Liver (tissue), 9 donors: Measurements from ENCODE around the gene CDH18. TPM values are rescaled to one million over a fixed set of nuclear protein-coding genes. Genes with fewer than 3 reads are reported as not detected.

Experiments
- DNase-seq: peaks from one replicate; pipeline ENCODE4 v3.0.0-alpha.2; 2017; ENCODE audit warnings: low spot score
- H3K27ac ChIP-seq, 2 donors: one replicate each; pipeline ENCODE4 v1.7.0; 2013; ENCODE audit warnings: inconsistent platforms in 2 of 2, low read length in 2 of 2, control low read depth in 1 of 2, low read depth in 1 of 2, mild to moderate bottlenecking in 1 of 2
- H3K27me3 ChIP-seq, 4 donors: one replicate each; pipeline versions ENCODE4 v1.6.1 to v1.7.0; 2013; ENCODE audit warnings: low read length in 3 of 4, inconsistent platforms in 1 of 4, mild to moderate bottlenecking in 1 of 4, moderate library complexity in 1 of 4; ENCODE audit not compliant: control insufficient read depth in 4 of 4, insufficient read depth in 4 of 4
- H3K36me3 ChIP-seq, 4 donors: one replicate each; pipeline versions ENCODE4 v1.6.1 to v1.7.0; 2013; ENCODE audit warnings: low read length in 3 of 4, mild to moderate bottlenecking in 3 of 4, low read depth in 1 of 4, moderate library complexity in 1 of 4; ENCODE audit not compliant: control insufficient read depth in 4 of 4, insufficient read depth in 3 of 4
- H3K4me1 ChIP-seq, 4 donors: one replicate each; pipeline versions ENCODE4 v1.6.1 to v1.7.0; 2013; ENCODE audit warnings: low read length in 3 of 4, mild to moderate bottlenecking in 3 of 4, moderate library complexity in 1 of 4; ENCODE audit not compliant: control insufficient read depth in 4 of 4, insufficient read depth in 4 of 4
- H3K4me3 ChIP-seq, 3 donors: one replicate each; pipeline versions ENCODE4 v1.6.1 to v1.7.0; 2013; ENCODE audit warnings: low read length in 3 of 3, control low read depth in 1 of 3, low read depth in 1 of 3, mild to moderate bottlenecking in 1 of 3
- H3K9ac ChIP-seq, 2 donors: one replicate each; pipeline ENCODE4 v1.7.0; 2013; ENCODE audit warnings: low read length in 2 of 2, mild to moderate bottlenecking in 2 of 2, moderate library complexity in 2 of 2, control low read depth in 1 of 2, low read depth in 1 of 2
- H3K9me3 ChIP-seq, 4 donors: one replicate each; pipeline versions ENCODE4 v1.6.1 to v1.7.0; 2013; ENCODE audit warnings: low read length in 3 of 4; ENCODE audit not compliant: control insufficient read depth in 4 of 4
- CTCF ChIP-seq: fragments of 150-350 bp; IDR thresholded peaks from 2 replicates; pipeline ENCODE4 v1.5.1; 2017; ENCODE audit warnings: improper control_type of control experiment, low read depth, low read length; ENCODE audit not compliant: missing input control
- EGR1 ChIP-seq, 2 donors: IDR thresholded peaks; 2 replicates each; pipeline ENCODE4 v1.6.1; 2016 to 2018; ENCODE audit warnings: antibody characterized with exemption in 2 of 2, low read depth in 2 of 2
- FOXA1 ChIP-seq: IDR thresholded peaks from 2 replicates; pipeline ENCODE4 v1.6.1; 2016; ENCODE audit warnings: antibody characterized with exemption
- FOXA2 ChIP-seq: IDR thresholded peaks from 2 replicates; pipeline ENCODE4 v1.6.1; 2016; ENCODE audit warnings: antibody characterized with exemption
- GABPA ChIP-seq, 2 donors: IDR thresholded peaks in 1 of 2; conservative IDR thresholded peaks in 1 of 2; 2 replicates each; pipeline ENCODE4 v1.6.1; 2016; ENCODE audit warnings: antibody characterized with exemption in 2 of 2, mild to moderate bottlenecking in 1 of 2, moderate library complexity in 1 of 2
- HNF4A ChIP-seq, 2 donors: conservative IDR thresholded peaks; 2 replicates each; pipeline ENCODE4 v1.6.1; 2016; ENCODE audit warnings: antibody characterized with exemption in 2 of 2, mild to moderate bottlenecking in 2 of 2
- HNF4G ChIP-seq: IDR thresholded peaks from 2 replicates; pipeline ENCODE4 v1.6.1; 2016; ENCODE audit warnings: antibody characterized with exemption
- JUND ChIP-seq, 2 donors: IDR thresholded peaks; 2 replicates each; pipeline ENCODE4 v1.6.1; 2016; ENCODE audit warnings: antibody characterized with exemption in 2 of 2
- NR2F2 ChIP-seq: IDR thresholded peaks from 2 replicates; pipeline ENCODE4 v1.6.1; 2016; ENCODE audit warnings: antibody characterized with exemption
- RAD21 ChIP-seq, 2 donors: IDR thresholded peaks; 2 replicates each; pipeline ENCODE4 v1.6.1; 2016; ENCODE audit warnings: antibody characterized with exemption in 2 of 2, mild to moderate bottlenecking in 2 of 2
- RXRA ChIP-seq, 2 donors: IDR thresholded peaks; 2 replicates each; pipeline ENCODE4 v1.6.1; 2017 to 2018; ENCODE audit warnings: antibody characterized with exemption in 2 of 2, mild to moderate bottlenecking in 1 of 2
- SP1 ChIP-seq: IDR thresholded peaks from 2 replicates; pipeline ENCODE4 v1.6.1; 2018; ENCODE audit warnings: antibody characterized with exemption, mild to moderate bottlenecking
- TAF1 ChIP-seq: conservative IDR thresholded peaks from 2 replicates; pipeline ENCODE4 v1.6.1; 2016; ENCODE audit warnings: antibody characterized with exemption, mild to moderate bottlenecking
- YY1 ChIP-seq: IDR thresholded peaks from 2 replicates; pipeline ENCODE4 v1.6.1; 2016; ENCODE audit warnings: antibody characterized with exemption, mild to moderate bottlenecking
- ZBTB33 ChIP-seq: IDR thresholded peaks from 2 replicates; pipeline ENCODE4 v1.6.1; 2016; ENCODE audit warnings: antibody characterized with exemption
- WGBS: extraction: QIAGEN DNeasy Blood & Tissue Kit; methylation state at CpG from one replicate; pipeline ENCODE4 v1.1.7; 2013; 5-methylcytosine and 5-hydroxymethylcytosine counted together
- polyA plus RNA-seq, 2 donors: library from polyadenylated mRNA; stranded (reverse) in 1 of 2; unstranded in 1 of 2; fragments of 200-250 nt in 1 of 2; fragments of >200 nt in 1 of 2; fragmentation: Nextera tagmentation in 1 of 2; extraction: Ambion mirVana in 1 of 2; gene quantifications; one replicate each; pipeline versions ENCODE4 v1.2.1 to v1.2.3, GENCODE V29; 2013 to 2015
- total RNA-seq, 2 donors: library from RNA; depleted of rRNA; stranded (reverse); fragments of >200 nt; gene quantifications; one replicate each; pipeline ENCODE4 v1.2.3, GENCODE V29; 2014
- TF ChIP-seq, protein P1 (sequence below): IDR thresholded peaks from 2 replicates; pipeline ENCODE4 v1.6.1; 2016; ENCODE audit warnings: antibody characterized with exemption
- TF ChIP-seq, protein P2 (sequence below): IDR thresholded peaks from 2 replicates; pipeline ENCODE4 v1.6.1; 2016; ENCODE audit warnings: antibody characterized with exemption
- TF ChIP-seq, protein P3 (sequence below): IDR thresholded peaks from 2 replicates; pipeline ENCODE4 v1.6.1; 2016; ENCODE audit warnings: antibody characterized with exemption, mild to moderate bottlenecking
- donor health status: healthy.
- donor health status: healthy.
- donor health status: healthy.
- donor health status: healthy.
- donor health status: healthy.

CDH18 gene
- total and polyA plus RNA-seq, 4 donors = 0.19 TPM; not detected in 3

DNA sequence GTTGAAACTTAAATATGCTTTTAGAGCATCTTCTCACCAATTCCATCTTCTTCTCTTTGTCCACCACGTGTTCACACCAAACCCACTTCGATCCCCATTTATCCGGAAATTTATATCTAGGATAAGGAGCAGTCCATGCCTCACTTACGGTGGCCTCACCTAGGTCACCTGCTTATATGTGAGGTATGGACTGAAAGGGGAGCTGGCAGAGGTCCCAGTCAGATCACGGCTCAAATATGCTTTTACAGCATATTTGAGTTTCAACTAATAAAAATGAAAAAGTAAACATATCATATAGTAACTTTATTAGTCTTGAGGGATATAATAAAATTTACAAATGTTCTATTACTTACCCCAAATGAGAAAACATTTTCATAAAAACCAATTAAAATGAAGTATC is 508.4 kb downstream of the CDH18 start (continued):
- TF ChIP-seq CTCF (no peak), HNF4A (conservative IDR thresholded peaks at IDR 0.05) (no peak), FOXA1 (no peak), YY1 (no peak), JUND (IDR thresholded peaks at IDR 0.05) (no peak), NR2F2 (no peak), EGR1 (IDR thresholded peaks at IDR 0.05; ENCODE audit: low read depth in 2 of 2) (no peak), RAD21 (IDR thresholded peaks at IDR 0.05) (no peak)

- H3K9ac ChIP-seq = no peak overlapping the region
- H3K4me1 ChIP-seq = no peaks in the 10 kb centered on the region
- no peak overlapping the region for H3K27ac ChIP-seq
- no peak for DNase-seq
- no peak for TF ChIP-seq FOXA2
- TF ChIP-seq JUND (IDR thresholded peaks at IDR 0.05) = no peak
- no peak for TF ChIP-seq YY1
- TF ChIP-seq CTCF = no peak
- TF ChIP-seq SP1 = no peak
- H3K9me3 ChIP-seq = no peaks in the 10 kb centered on the region
- WGBS = 46% methylated on average over 1 of the region's 1 CpG
- no peaks in the 10 kb centered on the region for H3K36me3 ChIP-seq
- no peaks in the 10 kb centered on the region for H3K27me3 ChIP-seq
- no peak overlapping the region for H3K4me3 ChIP-seq
These were observed 526.0 kb downstream of the CDH18 start for GRCh38 chr5:19462019-19462418.

- H3K4me3 ChIP-seq = no peak overlapping the region
- no peak overlapping the region for H3K9ac ChIP-seq
- H3K9me3 ChIP-seq = no peaks in the 10 kb centered on the region
- H3K36me3 ChIP-seq = no peaks in the 10 kb centered on the region
- H3K4me1 ChIP-seq = no peaks in the 10 kb centered on the region
- WGBS = 70% methylated on average over 3 of the region's 3 CpGs
- H3K27ac ChIP-seq = no peak overlapping the region
- no peak for DNase-seq
- H3K27me3 ChIP-seq = no peaks in the 10 kb centered on the region
- TF ChIP-seq, protein P1, sequence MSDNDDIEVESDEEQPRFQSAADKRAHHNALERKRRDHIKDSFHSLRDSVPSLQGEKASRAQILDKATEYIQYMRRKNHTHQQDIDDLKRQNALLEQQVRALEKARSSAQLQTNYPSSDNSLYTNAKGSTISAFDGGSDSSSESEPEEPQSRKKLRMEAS = no peak
- TF ChIP-seq HNF4G (no peak), JUND (IDR thresholded peaks at IDR 0.05) (no peak), NR2F2 (no peak), FOXA2 (no peak), RXRA (IDR thresholded peaks at IDR 0.05) (no peak), SP1 (no peak), GABPA (IDR thresholded peaks at IDR 0.05 in 1 of 2, conservative IDR thresholded peaks at IDR 0.05 in 1 of 2) (no peak), ZBTB33 (no peak), RAD21 (IDR thresholded peaks at IDR 0.05) (no peak), FOXA1 (no peak), CTCF (no peak), TAF1 (no peak), EGR1 (IDR thresholded peaks at IDR 0.05; ENCODE audit: low read depth in 2 of 2) (no peak), YY1 (no peak)
- TF ChIP-seq, protein P2, sequence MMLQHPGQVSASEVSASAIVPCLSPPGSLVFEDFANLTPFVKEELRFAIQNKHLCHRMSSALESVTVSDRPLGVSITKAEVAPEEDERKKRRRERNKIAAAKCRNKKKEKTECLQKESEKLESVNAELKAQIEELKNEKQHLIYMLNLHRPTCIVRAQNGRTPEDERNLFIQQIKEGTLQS = no peak
- TF ChIP-seq, protein P3, sequence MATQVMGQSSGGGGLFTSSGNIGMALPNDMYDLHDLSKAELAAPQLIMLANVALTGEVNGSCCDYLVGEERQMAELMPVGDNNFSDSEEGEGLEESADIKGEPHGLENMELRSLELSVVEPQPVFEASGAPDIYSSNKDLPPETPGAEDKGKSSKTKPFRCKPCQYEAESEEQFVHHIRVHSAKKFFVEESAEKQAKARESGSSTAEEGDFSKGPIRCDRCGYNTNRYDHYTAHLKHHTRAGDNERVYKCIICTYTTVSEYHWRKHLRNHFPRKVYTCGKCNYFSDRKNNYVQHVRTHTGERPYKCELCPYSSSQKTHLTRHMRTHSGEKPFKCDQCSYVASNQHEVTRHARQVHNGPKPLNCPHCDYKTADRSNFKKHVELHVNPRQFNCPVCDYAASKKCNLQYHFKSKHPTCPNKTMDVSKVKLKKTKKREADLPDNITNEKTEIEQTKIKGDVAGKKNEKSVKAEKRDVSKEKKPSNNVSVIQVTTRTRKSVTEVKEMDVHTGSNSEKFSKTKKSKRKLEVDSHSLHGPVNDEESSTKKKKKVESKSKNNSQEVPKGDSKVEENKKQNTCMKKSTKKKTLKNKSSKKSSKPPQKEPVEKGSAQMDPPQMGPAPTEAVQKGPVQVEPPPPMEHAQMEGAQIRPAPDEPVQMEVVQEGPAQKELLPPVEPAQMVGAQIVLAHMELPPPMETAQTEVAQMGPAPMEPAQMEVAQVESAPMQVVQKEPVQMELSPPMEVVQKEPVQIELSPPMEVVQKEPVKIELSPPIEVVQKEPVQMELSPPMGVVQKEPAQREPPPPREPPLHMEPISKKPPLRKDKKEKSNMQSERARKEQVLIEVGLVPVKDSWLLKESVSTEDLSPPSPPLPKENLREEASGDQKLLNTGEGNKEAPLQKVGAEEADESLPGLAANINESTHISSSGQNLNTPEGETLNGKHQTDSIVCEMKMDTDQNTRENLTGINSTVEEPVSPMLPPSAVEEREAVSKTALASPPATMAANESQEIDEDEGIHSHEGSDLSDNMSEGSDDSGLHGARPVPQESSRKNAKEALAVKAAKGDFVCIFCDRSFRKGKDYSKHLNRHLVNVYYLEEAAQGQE = no peak
These were observed 563.5 kb downstream of the CDH18 start for GRCh38 chr5:19424506-19424905.
